HepG2 (cell line): ENCODE measurements around the gene SCARB2. TPM values are rescaled to one million over a fixed set of nuclear protein-coding genes. Genes with fewer than 3 reads are reported as not detected.

Experiments
- ARNT ChIP-seq: fragments of 450-650 bp; IDR thresholded peaks from 2 replicates; pipeline ENCODE4 v1.6.1; 2017
- ELF1 ChIP-seq: sonication (generic); formaldehyde crosslinking; IDR thresholded peaks from 2 replicates; pipeline ENCODE4 v1.4.0; 2020; ENCODE audit warnings: missing genetic modification reagents
- ESRRA ChIP-seq: sonication (generic); formaldehyde crosslinking; IDR thresholded peaks from 2 replicates; pipeline ENCODE4 v1.5.1; 2020; ENCODE audit warnings: mild to moderate bottlenecking, low read depth, missing genetic modification reagents
- HMG20A ChIP-seq: IDR thresholded peaks from 2 replicates; pipeline ENCODE4 v1.6.1; 2016; ENCODE audit warnings: borderline replicate concordance
- HNF4A ChIP-seq: sonication (generic); formaldehyde crosslinking; IDR thresholded peaks from 2 replicates; pipeline ENCODE4 v1.4.0; 2020; ENCODE audit warnings: missing genetic modification reagents
- JDP2 ChIP-seq: sonication (generic); formaldehyde crosslinking; IDR thresholded peaks from 2 replicates; pipeline ENCODE4 v1.8.1; 2022; ENCODE audit warnings: missing genetic modification reagents, borderline replicate concordance
- KDM6A ChIP-seq: IDR thresholded peaks from 2 replicates; pipeline ENCODE4 v1.6.1; 2016; ENCODE audit warnings: low read depth
- LCORL ChIP-seq, 2 experiments: fragments of 450-650 bp in 1 of 2; sonication (generic) in 1 of 2; formaldehyde crosslinking in 1 of 2; IDR thresholded peaks; 2 replicates each; pipeline versions ENCODE4 v1.5.0 to v1.6.1; 2017 to 2020; ENCODE audit warnings: antibody characterized with exemption in 1 of 2, missing genetic modification reagents in 1 of 2
- MED13 ChIP-seq: sonication (generic); formaldehyde crosslinking; IDR thresholded peaks from 2 replicates; pipeline ENCODE4 v1.5.0; 2020; ENCODE audit warnings: missing genetic modification reagents
- RORA ChIP-seq: sonication (generic); formaldehyde crosslinking; IDR thresholded peaks from 2 replicates; pipeline ENCODE4 v1.5.0; 2020; ENCODE audit warnings: mild to moderate bottlenecking, missing genetic modification reagents, moderate library complexity
- RXRB ChIP-seq: IDR thresholded peaks from 2 replicates; pipeline ENCODE4 v1.6.1; 2016; ENCODE audit warnings: borderline replicate concordance, missing genetic modification reagents, missing compliant biosample characterization
- SAP130 ChIP-seq: IDR thresholded peaks from 2 replicates; pipeline ENCODE4 v1.6.1; 2016; ENCODE audit warnings: low read depth
- ZNF256 ChIP-seq: sonication (generic); formaldehyde crosslinking; conservative IDR thresholded peaks from 2 replicates; pipeline ENCODE4 v1.4.0; 2020; ENCODE audit warnings: missing genetic modification reagents
- ZNF274 ChIP-seq: sonication (generic); formaldehyde crosslinking; IDR thresholded peaks from 2 replicates; pipeline ENCODE4 v1.5.1; 2020; ENCODE audit warnings: mild to moderate bottlenecking, missing genetic modification reagents
- ZNF34 ChIP-seq: sonication (generic); formaldehyde crosslinking; IDR thresholded peaks from 2 replicates; pipeline ENCODE4 v1.4.0; 2020; ENCODE audit warnings: mild to moderate bottlenecking, missing genetic modification reagents, borderline replicate concordance
- ZNF546 ChIP-seq: sonication (generic); formaldehyde crosslinking; conservative IDR thresholded peaks from 2 replicates; pipeline ENCODE4 v1.8.1; 2023; ENCODE audit warnings: mild to moderate bottlenecking, missing genetic modification reagents
- ZNF572 ChIP-seq: sonication (generic); formaldehyde crosslinking; IDR thresholded peaks from 2 replicates; pipeline ENCODE4 v1.5.1; 2020; ENCODE audit warnings: mild to moderate bottlenecking, missing genetic modification reagents
- ZNF589 ChIP-seq: sonication (generic); formaldehyde crosslinking; conservative IDR thresholded peaks from 2 replicates; pipeline ENCODE4 v1.8.0; 2022; ENCODE audit warnings: mild to moderate bottlenecking, moderate library complexity, missing genetic modification reagents
- ZNF629 ChIP-seq: sonication (generic); formaldehyde crosslinking; conservative IDR thresholded peaks from 2 replicates; pipeline ENCODE4 v1.5.0; 2020; ENCODE audit warnings: missing genetic modification reagents
- polyA plus RNA-seq, 8 experiments: library from polyadenylated mRNA; depleted of rRNA in 3 of 8; stranded (reverse) in 7 of 8; unstranded in 1 of 8; fragments of >200 nt; fragmentation: Illumina TruSeq in 4 of 8; extraction: Trizol in 4 of 8; gene quantifications; 2 replicates each; pipeline versions ENCODE4 v1.2.1 to v1.2.3, GENCODE V29; 2011 to 2016; ENCODE audit warnings: low read depth in 4 of 8, missing spikeins in 1 of 8, mixed read lengths in 1 of 8; ENCODE audit not compliant: insufficient read depth in 1 of 8
- total RNA-seq, 5 experiments: library from RNA; depleted of rRNA; stranded (reverse); fragments of >200 nt; fragmentation: Illumina TruSeq; extraction: Trizol; gene quantifications; 2 replicates each; pipeline ENCODE4 v1.2.3, GENCODE V29; 2016; ENCODE audit warnings: low read depth in 1 of 5
- TF ChIP-seq, protein P1 (sequence below), 2 experiments: fragments of 450-650 bp in 1 of 2; sonication (generic) in 1 of 2; formaldehyde crosslinking; IDR thresholded peaks; 2 replicates each; pipeline versions ENCODE4 v1.5.0 to v1.8.0; 2020 to 2022; ENCODE audit warnings: mild to moderate bottlenecking in 1 of 2, missing genetic modification reagents in 1 of 2
- TF ChIP-seq, protein P2 (sequence below): sonication (generic); formaldehyde crosslinking; IDR thresholded peaks from 2 replicates; pipeline ENCODE4 v1.9.0; 2022; ENCODE audit warnings: missing genetic modification reagents, mild to moderate bottlenecking, borderline replicate concordance
- TF ChIP-seq, protein P3 (sequence below): sonication (generic); formaldehyde crosslinking; IDR thresholded peaks from 2 replicates; pipeline ENCODE4 v1.5.1; 2020; ENCODE audit warnings: mild to moderate bottlenecking, missing genetic modification reagents, borderline replicate concordance

The SCARB2 gene
- total and polyA plus RNA-seq, 2 of the 13 experiments (the other 11 are each of a cell fraction or from before 2014, with no cell fraction given): 40.6 to 43.4 TPM

DNA sequence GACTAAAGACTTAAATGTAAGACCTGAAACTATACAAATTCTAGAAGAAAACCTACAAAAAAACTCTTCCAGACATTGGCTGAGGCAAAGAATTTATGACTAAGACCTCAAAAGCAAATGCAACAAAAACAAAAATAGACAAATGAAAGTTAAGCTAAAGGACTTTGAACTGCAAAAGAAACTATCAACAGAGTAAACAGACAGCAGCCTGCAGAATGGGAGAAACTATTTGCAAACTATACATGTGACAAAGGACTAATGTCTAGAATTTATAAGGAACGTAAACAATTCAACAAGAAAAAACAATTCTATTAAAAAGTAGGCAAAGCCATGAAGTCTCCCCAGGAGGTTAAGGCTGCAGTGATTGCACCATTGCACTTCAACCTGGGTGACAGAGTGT, 46.9 kb upstream of the SCARB2 start (continued):
- TF ChIP-seq, protein P1, sequence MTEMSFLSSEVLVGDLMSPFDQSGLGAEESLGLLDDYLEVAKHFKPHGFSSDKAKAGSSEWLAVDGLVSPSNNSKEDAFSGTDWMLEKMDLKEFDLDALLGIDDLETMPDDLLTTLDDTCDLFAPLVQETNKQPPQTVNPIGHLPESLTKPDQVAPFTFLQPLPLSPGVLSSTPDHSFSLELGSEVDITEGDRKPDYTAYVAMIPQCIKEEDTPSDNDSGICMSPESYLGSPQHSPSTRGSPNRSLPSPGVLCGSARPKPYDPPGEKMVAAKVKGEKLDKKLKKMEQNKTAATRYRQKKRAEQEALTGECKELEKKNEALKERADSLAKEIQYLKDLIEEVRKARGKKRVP (CRISPR knock-in tag; IDR thresholded peaks at IDR 0.05): 0 out of 4 replicates have a peak, but pooled peaks of 1 of the 2 experiments have one; percentile 17
- TF ChIP-seq LCORL (IDR thresholded peaks at IDR 0.05): peak; percentile 71; the same call in 1 of the 2 replicates
- no peak for TF ChIP-seq LCORL (CRISPR knock-in tag; IDR thresholded peaks at IDR 0.05)
- TF ChIP-seq ELF1 (CRISPR knock-in tag): no peak
- TF ChIP-seq KDM6A (CRISPR knock-in tag): peak; percentile 50; the same call in 1 of the 2 replicates
- no peak for TF ChIP-seq MED13 (CRISPR knock-in tag)
- no peak for TF ChIP-seq ZNF629 (CRISPR knock-in tag)
- TF ChIP-seq, protein P2, sequence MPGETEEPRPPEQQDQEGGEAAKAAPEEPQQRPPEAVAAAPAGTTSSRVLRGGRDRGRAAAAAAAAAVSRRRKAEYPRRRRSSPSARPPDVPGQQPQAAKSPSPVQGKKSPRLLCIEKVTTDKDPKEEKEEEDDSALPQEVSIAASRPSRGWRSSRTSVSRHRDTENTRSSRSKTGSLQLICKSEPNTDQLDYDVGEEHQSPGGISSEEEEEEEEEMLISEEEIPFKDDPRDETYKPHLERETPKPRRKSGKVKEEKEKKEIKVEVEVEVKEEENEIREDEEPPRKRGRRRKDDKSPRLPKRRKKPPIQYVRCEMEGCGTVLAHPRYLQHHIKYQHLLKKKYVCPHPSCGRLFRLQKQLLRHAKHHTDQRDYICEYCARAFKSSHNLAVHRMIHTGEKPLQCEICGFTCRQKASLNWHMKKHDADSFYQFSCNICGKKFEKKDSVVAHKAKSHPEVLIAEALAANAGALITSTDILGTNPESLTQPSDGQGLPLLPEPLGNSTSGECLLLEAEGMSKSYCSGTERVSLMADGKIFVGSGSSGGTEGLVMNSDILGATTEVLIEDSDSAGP (CRISPR knock-in tag): no peak
- no peak for TF ChIP-seq ZNF546
- TF ChIP-seq HNF4A (CRISPR knock-in tag): peak; percentile 49
- TF ChIP-seq, protein P3, sequence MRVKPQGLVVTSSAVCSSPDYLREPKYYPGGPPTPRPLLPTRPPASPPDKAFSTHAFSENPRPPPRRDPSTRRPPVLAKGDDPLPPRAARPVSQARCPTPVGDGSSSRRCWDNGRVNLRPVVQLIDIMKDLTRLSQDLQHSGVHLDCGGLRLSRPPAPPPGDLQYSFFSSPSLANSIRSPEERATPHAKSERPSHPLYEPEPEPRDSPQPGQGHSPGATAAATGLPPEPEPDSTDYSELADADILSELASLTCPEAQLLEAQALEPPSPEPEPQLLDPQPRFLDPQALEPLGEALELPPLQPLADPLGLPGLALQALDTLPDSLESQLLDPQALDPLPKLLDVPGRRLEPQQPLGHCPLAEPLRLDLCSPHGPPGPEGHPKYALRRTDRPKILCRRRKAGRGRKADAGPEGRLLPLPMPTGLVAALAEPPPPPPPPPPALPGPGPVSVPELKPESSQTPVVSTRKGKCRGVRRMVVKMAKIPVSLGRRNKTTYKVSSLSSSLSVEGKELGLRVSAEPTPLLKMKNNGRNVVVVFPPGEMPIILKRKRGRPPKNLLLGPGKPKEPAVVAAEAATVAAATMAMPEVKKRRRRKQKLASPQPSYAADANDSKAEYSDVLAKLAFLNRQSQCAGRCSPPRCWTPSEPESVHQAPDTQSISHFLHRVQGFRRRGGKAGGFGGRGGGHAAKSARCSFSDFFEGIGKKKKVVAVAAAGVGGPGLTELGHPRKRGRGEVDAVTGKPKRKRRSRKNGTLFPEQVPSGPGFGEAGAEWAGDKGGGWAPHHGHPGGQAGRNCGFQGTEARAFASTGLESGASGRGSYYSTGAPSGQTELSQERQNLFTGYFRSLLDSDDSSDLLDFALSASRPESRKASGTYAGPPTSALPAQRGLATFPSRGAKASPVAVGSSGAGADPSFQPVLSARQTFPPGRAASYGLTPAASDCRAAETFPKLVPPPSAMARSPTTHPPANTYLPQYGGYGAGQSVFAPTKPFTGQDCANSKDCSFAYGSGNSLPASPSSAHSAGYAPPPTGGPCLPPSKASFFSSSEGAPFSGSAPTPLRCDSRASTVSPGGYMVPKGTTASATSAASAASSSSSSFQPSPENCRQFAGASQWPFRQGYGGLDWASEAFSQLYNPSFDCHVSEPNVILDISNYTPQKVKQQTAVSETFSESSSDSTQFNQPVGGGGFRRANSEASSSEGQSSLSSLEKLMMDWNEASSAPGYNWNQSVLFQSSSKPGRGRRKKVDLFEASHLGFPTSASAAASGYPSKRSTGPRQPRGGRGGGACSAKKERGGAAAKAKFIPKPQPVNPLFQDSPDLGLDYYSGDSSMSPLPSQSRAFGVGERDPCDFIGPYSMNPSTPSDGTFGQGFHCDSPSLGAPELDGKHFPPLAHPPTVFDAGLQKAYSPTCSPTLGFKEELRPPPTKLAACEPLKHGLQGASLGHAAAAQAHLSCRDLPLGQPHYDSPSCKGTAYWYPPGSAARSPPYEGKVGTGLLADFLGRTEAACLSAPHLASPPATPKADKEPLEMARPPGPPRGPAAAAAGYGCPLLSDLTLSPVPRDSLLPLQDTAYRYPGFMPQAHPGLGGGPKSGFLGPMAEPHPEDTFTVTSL: peak; percentile 76; the same call in 1 of the 2 replicates
- TF ChIP-seq RXRB: 0 out of 2 replicates have a peak, but pooled peaks have one; percentile 9
- no peak for TF ChIP-seq ESRRA (CRISPR knock-in tag)
- TF ChIP-seq ZNF256 (CRISPR knock-in tag): no peak
- no peak for TF ChIP-seq ZNF589 (CRISPR knock-in tag)
- TF ChIP-seq SAP130 (CRISPR knock-in tag): peak; percentile 42; the same call in 1 of the 2 replicates
- TF ChIP-seq ZNF274 (CRISPR knock-in tag): no peak
- TF ChIP-seq ZNF572: no peak
- TF ChIP-seq ZNF34 (CRISPR knock-in tag): no peak
- no peak for TF ChIP-seq RORA (CRISPR knock-in tag)
- no peak for TF ChIP-seq ARNT
- peak; percentile 59; the same call in 1 of the 2 replicates for TF ChIP-seq HMG20A
- TF ChIP-seq JDP2 (CRISPR knock-in tag): no peak
